Stimulated activated CD8-positive, alpha-beta memory T cell treated with anti-CD3 and anti-CD28 coated beads, Interleukin-7, amount 100 ng/mL, for 1 hour (primary cell): ENCODE results near the gene KLHL4.
"Not testable (repeated sequence)": the region's sequence is repeated elsewhere in the genome, so short reads cannot be mapped to it uniquely, and the experiment has no call there.

Experiments used
- DNase-seq, 2 donors: peaks; one replicate each; pipeline ENCODE4 v3.0.0-alpha.2; 2020; ENCODE audit warnings: low read depth in 2 of 2

The KLHL4 gene, protein sequence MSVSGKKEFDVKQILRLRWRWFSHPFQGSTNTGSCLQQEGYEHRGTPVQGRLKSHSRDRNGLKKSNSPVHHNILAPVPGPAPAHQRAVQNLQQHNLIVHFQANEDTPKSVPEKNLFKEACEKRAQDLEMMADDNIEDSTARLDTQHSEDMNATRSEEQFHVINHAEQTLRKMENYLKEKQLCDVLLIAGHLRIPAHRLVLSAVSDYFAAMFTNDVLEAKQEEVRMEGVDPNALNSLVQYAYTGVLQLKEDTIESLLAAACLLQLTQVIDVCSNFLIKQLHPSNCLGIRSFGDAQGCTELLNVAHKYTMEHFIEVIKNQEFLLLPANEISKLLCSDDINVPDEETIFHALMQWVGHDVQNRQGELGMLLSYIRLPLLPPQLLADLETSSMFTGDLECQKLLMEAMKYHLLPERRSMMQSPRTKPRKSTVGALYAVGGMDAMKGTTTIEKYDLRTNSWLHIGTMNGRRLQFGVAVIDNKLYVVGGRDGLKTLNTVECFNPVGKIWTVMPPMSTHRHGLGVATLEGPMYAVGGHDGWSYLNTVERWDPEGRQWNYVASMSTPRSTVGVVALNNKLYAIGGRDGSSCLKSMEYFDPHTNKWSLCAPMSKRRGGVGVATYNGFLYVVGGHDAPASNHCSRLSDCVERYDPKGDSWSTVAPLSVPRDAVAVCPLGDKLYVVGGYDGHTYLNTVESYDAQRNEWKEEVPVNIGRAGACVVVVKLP

DNA sequence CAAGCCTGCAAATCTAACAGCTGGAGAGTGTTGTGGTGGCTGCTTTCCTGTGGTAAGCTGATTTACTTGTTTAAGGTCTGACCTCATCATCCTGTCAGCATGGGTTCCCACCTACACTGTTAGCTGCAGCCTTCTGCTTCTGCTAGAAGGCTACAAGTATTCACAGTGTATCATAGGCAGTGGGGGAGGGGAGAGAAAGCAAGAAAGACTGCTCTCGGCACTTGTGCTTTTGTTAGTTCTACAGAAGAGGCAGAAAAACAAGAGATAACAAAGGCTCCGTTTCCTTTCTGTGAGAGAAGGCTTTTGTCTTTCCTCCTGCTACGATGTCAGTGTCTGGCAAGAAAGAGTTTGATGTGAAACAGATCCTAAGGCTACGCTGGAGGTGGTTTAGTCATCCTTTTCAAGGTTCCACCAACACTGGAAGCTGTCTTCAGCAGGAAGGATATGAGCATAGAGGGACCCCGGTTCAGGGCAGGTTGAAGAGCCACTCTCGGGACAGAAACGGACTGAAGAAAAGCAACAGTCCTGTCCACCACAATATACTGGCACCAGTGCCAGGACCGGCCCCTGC lies at the start of gene KLHL4:
Gene KLHL4, plus strand, starts transcription at position 232 of the 571 bp plus-strand sequence. Its CDS starts 92 bp downstream, at position 324.
- DNase-seq, result no peak

DNA sequence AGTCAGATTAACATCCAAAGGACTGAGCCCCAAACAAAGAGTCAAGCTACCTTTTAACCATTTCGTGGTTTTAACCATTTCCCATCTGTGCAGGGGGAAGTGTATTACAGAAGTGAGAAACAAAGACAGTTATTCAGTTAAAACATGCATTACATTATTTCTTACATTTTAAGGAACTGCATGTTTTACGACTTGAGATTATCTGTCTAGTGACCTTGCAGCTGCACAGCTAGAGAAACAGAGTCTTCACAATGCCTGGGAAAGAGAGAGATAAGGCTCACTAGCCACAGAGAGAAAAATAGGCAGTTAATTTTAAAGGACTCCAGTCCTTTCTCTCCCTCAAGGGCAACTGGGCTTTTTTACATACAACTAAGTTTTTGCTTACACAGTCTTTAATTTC lies 48.7 kb upstream of the KLHL4 start:
- no peak for DNase-seq

DNA sequence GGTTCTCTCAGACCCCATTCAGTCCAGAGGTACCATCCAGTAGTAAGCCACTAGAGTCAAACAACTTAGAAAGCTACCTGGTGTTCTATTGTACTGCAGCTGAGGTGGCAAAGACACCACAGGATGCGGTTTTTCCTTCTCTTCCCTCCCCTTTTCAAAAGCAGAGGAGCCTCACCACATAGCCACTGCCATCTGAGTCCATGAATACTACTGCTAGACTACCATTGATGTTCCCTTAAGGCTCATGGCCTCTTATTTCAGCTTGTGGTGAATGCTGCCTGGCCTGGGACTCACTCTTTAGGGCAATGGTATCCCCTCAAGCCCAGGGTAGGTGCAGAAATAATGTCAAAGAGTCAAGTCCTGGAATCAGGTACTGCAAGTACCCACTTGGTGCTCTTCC lies 41.8 kb upstream of the KLHL4 start:
- DNase-seq, result no peak

DNA sequence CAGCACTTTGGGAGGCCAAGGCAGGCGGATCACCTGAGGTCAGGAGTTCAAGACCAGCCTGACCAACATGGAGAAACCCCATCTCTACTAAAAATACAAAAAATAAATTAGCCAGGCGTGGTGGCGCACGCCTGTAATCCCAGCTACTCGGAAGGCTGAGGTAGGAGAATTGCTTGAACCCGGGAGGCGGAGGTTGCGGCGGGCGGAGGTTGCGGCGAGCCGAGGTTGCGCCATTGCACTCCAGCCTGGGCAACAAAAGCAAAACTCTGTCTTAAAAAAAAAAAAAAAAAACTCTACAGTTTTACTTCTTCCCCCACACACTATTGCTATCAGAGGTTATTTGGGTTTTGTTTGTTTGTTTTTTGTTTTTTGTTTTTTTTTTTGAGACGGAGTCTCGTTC lies 38.9 kb upstream of the KLHL4 start:
- DNase-seq, result not testable (repeated sequence)

DNA sequence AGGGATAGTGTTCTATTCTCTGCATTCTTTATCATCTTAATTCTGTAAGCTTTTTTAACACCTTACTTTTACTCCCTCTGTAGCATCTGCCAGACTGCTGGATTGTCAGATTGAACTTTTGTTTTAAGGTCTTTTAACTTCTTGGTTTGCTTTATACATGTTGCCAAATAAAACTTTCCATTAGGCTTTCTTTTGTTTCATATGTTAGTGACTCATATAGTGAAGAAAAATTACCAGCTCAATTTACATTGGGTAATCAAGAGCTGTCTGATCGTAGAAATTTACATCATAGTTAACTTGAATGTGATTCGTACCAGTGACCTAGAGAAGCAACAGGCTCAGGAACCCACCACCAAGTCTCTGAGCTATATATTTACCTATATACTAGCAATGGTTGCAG lies 28.5 kb upstream of the KLHL4 start:
- no peak for DNase-seq

DNA sequence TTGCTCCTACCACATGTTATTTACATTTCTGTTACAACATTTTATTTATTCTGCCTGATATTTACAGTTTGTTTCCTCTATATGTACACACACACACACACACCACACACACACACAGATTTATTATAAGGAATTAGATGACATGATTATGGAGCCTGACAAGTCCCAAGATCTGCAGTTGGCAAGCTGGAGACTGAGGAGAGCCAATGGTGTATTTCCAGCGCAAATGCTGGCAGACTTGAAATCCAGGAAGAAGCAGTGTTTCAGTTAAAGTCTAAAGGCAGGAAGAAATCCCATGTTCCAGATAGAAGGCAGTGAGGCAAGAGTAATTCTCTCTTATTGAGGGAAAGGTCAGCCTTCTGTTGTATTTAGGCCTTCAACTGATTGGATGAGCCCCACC lies 1.8 kb upstream of the KLHL4 start:
- no peak for DNase-seq

DNA sequence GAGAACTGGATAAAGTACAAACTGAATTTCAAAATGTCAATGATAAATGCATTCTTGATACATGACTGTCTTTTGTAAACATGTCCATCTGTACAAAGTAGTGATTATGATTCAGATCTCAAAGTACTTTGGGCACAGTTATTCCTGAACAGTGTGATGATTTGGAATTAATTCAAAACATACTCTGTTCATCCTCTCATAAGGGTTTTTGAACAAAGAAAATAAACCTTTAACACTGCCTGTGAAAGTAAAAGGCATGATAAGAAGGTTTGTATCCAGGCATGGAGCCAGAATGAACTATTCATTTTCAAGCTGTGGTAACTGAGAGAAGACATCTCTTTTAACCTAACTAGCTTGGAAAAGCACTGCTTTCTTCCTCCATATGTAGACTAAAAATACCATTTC lies 883 bp upstream of the KLHL4 start:
- DNase-seq, result no peak

DNA sequence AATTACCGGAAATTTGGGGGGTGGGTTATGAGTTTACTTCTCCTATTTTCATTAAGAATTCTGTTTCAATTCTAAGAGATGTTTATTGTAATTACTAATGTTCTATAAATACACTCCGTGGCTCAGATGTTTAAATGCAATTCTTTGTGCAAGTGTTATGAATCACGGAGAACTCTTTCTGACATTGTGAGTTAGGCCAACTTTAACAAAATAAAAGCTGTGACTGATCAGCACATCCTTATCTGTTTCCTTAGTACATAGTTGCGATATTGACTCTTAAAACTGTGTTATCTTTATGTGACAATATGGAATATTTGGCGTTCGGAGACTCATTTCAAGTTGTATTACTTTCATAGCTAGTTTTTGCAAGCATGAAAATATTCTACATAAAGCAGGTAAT lies 902 bp downstream of the KLHL4 start:
- DNase-seq, result no peak

DNA sequence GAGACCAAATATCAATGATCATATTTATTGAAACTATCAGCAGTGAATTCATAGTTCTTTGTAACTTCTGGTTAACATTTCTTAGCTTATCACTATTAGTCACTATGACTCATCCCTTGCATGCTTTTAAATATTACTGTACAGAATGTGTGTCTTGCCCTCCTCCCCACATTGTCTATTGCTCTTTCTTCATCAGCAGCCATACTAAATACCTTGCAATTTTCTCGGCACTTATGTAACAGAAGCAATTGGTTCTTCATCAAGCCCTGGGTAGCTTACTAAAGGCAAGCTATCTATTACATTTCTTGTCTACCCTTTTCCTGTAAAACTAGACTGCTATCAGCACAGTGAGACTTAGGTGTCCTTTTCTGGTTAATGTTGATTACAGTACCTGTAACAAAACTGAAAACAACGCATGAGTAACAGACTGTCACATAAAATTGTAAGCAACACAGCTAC lies 8.2 kb downstream of the KLHL4 start:
- no peak for DNase-seq

DNA sequence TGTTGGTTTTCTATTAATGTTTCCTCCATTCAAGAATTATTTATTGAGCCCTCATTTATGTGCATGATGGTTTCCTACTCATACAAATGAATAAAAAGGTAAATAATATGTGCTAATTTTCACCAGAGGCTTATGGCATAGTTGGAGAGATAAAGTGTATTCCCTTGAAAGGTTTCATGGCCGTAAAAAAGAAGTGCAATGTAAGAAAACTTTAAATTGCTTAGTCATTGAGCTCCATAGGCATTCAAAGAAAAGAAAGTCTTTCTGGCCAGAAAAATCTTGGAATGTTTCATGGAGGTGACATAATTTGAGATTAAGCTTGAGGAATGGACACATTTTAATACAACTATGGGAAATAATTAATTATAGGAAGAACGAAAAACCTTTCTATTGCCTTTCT lies 8.7 kb downstream of the KLHL4 start:
- DNase-seq, result no peak

DNA sequence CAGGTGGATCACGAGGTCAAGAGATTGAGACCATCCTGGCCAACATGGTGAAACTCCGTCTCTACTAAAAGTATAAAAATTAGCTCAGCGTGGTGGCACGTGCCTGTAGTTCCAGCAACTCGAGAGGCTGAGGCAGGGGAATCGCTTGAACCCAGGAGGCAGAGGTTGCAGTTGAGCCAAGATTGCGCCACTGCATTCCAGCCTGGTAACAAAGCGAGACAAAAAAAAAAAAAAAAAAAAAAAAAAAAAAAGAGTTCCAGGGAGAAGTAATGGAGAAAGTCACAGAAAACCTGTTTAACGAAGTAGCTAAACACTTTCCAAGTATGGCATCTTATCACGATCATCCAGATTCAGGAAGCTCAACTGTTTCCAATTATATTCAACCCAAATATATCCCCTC lies 10.9 kb downstream of the KLHL4 start:
- DNase-seq, result no peak

DNA sequence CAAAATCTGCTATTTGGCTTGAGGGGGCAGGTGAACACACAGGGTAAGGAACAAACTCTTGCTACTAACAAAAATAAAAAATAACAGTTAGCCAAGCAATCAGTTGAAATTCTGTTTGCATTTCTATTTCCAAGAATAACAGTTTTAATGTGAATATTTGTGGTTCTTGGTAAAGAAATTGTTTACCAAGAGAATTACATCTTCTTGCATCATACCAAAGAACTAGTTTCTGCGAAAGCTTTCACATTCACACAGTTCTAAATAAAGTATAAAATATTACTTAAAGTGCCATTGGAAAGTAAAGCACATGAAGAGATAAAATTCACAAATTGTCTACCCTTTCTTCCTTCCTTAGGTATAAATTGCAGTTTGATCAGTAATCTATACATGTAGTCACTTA lies 54.4 kb downstream of the KLHL4 start:
- no peak for DNase-seq

DNA sequence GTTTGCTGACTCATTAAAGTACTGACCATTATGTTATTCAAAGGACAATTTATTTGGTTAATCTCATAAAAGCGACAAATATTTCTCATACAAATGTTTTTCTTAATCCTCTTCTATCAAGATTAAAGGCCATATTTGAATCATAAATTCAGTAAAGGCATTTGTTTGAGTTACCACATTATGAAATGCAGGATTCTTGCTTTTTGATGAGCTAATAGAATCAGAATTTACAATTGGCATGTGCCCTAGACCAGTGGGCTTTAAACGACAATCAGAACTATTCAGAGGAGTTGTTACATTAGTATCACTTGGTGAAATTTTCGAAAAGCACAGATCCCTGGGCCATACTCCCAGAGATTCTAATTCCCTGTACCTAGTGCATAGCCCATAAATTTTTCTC lies 55.3 kb downstream of the KLHL4 start:
- DNase-seq, result no peak

DNA sequence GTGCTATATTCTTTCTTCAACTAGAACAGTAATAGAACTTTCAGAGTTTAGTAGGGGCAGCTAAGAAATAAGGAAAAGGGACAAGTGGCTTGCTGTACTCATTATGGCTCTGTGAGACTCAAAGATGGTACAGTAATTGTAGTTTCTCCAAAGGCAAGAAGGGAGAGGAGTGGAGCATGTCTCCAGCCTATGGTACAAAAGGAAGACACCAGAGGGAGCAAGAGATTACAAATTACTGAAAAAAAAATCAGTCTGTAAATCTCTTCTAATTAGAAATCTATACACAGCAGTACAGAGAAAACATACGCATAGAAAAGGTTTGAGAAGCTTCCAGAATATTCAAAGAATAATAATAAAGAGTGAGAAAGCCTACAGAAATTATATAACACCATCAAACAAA lies 61.4 kb downstream of the KLHL4 start:
- no peak for DNase-seq

DNA sequence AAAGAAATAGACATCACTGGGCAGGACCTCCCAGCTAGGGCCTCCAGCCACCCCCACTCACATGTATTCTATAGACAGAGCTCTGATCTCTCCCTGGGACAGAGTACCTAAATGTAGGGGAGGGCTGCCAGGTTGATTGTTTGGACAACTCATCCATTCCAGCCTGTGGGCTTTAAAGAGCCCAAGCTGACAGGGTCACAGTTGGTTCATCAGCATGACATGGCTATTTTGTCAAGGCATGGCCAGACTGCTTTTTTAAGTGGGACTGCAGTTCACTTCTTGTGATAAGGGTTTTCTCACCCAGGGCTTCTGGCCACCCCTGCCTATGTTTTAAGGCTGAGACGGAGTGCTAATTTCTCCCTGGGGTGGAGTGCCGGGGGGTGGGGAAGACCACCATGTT lies 63.3 kb downstream of the KLHL4 start:
- DNase-seq, result no peak

DNA sequence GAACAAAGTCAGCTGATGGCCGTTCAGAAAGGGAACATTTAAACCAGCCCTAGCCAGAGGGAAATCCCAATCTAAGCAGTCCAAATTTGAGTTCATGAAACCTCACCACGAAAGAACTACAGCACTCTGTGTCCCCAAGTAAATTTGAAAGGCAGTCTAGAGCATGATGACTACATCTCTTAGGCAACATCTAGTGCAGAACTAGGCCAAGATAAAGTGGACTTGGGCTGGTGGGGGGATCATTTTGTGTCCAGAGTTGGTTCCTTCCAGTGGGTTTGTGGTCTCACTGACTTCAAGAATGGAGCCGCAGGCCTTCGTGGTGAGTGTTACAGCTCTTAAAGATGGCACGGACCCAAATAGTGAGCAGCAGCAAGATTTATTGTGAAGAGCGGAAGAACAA lies 64.9 kb downstream of the KLHL4 start:
- no peak for DNase-seq

DNA sequence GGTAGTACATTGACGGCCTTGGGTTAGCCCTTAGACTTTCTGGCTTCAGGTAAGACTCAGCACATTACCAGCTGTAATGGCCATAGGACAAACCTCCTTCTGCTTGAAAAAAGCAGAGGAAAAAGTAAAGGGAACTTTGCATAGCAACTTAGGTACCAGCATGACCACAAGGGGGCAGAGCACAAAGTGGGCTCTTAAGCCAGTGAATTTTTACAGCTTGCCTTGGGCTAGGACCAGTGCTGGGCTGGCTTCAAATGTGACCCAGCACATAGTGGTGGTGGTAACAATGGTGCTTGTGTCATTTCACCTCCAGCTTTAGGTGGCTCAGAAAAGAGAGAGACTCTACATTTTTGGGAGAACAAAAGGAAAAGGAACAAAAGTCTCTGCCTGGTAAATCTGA lies 66.1 kb downstream of the KLHL4 start:
- no peak for DNase-seq

DNA sequence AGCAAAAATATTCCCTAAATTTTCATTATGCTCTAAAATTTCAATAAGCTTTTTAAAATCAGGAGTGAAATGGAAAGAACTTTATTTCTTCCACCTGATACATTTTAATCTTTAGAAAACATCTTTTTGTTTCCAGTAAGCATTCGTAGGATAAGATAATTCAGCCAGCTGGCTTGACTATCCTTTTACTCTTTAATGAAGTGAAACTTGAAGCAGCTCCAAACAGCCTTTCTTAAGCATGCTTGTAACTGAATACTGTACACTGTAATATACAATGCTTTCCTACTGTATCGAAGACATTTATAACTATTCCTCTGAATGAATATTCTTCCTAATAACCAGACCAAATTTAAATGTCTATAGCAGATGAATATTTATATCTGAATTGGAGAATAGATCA lies 98.8 kb downstream of the KLHL4 start:
- DNase-seq, result no peak

DNA sequence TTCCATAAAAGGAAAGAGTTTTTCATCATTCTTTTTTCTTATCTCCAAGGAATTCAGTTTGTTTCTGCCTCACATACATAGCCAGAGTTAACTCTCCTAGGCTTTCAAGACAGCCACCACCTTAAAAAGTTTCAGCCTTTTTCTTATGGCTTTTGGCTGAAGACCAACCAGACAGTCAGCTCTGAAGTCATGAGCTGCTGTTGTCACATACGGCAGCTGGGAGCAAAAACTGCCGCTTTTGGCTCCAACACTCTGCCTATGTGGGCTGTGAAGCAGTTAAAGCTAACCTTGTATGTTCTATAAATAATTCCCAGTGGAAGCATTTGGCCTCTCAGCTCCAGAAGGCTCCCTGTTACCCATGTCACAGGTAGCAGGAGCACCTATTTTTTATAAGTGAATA lies 104.1 kb downstream of the KLHL4 start:
- no peak for DNase-seq

DNA sequence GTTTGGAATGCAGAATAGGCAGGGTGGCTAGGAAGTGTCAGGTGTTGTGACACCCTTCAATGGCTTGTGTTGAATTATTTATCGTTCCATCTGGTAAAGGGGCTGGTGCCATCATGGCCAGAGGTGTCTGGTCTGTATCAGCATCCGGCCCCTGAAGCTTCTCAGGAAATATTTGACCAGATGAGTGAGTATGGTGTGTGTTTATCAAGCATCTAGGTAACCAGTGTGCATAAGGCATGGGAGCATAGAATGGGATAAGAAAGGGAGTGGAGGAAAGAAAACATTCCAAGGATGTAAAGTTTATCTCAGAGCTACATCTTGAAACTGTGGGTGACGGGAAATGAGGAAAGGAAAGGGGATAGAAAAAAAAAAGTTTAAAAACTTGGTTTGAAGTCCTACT lies 109.4 kb downstream of the KLHL4 start:
- DNase-seq, result no peak

DNA sequence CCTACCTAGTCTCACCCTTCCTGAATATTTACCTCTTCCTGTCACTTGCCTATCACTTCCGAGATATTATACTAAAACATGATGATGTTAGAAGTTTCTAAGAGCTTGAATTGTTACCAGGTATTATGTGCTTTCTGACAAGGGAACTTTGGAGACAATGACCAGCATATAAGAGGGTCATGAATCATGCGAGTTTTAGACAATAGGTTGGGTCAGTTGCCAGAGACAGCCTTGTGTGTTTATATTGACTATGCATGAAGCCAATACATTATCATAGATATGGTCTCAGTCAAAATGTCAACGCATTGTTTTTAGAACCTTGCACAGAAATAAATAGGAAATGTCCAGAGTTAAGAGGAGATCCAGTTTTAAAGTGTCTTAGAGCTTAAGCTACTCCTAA lies 116.8 kb downstream of the KLHL4 start:
- no peak for DNase-seq

DNA sequence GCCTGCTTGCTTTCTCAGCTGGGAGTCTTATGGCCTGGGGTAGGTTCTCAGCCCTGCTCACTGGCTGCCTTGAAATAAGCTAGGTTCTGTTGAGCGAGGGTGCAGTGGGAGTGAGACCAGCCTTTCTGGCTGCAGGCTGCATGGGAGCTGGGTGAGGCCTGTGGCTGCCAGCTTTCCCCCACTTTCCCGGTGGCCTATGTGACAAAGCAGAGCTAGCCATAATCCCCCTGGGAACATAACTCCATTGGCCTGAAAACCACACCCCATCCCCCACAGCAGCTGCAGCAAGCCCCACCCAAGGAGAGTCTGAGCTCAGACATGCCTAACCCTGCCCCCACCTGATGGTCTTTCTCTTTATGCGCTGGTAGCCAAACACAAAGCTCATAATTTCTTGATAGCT lies 118.9 kb downstream of the KLHL4 start:
- DNase-seq, result no peak

DNA sequence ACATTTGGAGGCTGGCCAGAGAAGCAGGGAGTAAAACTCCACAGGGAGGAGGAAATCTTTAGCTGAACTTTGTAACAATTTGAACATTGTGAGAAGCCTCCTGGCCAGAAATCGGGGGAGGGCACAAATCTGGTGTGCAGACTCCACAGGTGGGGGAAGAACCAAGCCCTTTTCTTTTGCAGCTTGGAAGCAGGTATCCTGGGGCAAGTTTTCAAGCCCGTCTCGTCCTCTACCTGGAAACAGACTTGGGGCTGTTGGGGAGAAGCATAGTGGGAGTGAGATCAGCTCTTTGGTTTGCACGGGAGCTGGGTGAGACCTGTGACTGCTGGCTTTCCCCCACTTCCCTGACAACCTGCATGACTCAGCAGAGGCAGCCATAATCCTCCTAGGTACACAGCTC lies 123.8 kb downstream of the KLHL4 start:
- DNase-seq, result not testable (repeated sequence)
